HS-27A (cell line): Measurements from ENCODE around the gene EFHD2.
"Not testable (repeated sequence)": the region's sequence is repeated elsewhere in the genome, so short reads cannot be mapped to it uniquely, and the experiment has no call there.

ENCODE experiments used
- DNase-seq: peaks from one replicate; pipeline ENCODE4 v3.0.0-alpha.2; 2012; ENCODE audit warnings: low read depth, missing footprints

EFHD2 gene

GRCh38 chr1:15412175-15412800 is 2.6 kb downstream of the EFHD2 start:
- no peak for DNase-seq

- DNase-seq = no peak
Observed at GRCh38 chr1:15412843-15413242, 3.2 kb downstream of the EFHD2 start.

- no peak for DNase-seq
Observed at GRCh38 chr1:15413563-15414444, 4.1 kb downstream of the EFHD2 start.

- DNase-seq = no peak
Observed at GRCh38 chr1:15414445-15414983, 4.8 kb downstream of the EFHD2 start.

DNA sequence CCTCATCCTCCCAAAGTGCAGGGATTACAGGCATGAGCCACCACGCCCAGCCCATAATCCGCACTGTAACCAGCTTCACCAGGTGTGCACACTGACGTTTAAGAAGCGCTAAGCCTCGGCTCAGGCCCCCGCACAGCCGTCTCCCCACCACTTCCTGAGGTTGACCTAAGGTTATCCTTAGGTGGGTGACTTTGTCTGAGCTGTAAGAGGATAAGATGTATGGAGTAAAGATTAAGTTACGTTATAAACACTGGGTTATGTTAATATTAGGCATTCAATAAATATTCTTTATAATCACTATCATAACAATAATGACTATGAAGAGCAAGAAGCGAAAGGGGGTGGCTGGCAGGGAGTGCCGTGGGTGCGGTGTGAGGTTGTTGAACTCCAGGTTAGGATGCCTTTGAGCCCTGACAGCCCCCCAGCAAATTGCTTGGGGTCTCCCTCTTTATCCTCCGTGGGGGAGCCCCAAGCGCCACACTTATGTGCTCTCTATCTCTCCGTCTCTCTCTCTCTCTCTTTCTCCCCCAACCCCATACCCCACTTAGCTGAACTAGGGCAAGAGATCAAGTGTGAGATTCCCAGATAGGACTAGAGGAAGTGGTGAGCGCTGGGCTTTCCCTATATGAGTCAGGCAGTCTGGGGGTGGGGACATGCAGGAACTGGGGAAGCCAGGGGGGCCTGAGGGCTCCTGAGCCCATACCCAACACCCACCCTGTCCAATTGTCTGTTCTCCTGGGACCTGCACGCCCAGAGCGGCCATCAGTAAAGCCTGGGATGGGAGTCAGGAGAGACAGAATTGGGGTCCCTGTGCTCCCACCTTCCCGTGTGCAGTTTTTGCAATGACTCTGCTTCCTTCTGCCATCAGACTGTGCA is 7.6 kb downstream of the EFHD2 start:
- no peak for DNase-seq

GRCh38 chr1:15418806-15419515 is 9.3 kb downstream of the EFHD2 start:
- DNase-seq = no peak

DNA sequence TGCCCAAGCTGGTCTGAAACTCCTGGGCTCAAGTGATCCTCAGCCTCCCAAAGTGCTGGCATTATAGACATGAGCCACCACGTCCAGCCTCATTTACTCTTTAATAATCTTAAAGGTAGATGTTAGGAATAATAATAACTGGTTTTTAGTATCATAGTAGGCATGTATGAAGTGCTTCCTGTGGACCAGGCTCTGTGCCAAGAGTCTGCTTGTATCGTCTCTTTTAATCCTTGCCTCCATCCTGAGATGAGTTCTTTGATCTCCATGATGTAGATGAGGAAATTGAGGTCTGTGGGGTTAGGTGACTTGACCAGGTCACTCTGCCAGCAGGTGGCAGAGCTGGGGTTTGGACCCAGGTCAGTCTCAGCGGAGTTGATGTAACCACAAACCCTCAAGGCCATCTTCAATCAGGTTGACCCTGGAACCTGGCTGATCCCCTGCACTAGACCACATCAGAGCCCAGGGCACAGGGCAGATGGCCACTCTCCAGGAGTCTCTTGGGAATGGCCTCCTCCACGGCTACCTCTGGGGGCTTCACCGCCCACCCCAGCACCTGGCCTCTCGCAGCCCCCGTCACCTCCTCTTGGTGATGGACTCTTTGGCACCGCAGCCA is 11.3 kb downstream of the EFHD2 start:
- DNase-seq = no peak

DNA sequence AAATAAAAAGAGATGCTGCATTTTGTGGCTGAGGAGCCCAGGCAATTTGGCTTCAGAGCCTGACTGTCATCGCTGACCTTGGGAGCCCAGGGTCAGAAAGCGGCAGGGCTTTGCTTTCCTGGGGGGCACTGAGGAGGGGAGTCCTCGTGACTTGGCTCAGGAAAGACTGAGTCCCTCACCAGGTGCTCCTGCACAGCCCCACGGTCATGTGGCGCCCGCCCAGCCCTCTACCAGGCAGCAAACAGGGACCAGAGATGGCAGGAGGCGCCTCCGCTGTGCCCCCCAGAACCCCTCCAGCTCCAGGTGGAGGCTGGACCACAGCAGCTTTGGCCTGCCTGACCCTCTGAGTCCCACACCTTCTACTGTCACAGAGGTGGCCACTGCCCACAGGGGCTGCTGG is 13.2 kb downstream of the EFHD2 start:
- DNase-seq = no peak

DNA sequence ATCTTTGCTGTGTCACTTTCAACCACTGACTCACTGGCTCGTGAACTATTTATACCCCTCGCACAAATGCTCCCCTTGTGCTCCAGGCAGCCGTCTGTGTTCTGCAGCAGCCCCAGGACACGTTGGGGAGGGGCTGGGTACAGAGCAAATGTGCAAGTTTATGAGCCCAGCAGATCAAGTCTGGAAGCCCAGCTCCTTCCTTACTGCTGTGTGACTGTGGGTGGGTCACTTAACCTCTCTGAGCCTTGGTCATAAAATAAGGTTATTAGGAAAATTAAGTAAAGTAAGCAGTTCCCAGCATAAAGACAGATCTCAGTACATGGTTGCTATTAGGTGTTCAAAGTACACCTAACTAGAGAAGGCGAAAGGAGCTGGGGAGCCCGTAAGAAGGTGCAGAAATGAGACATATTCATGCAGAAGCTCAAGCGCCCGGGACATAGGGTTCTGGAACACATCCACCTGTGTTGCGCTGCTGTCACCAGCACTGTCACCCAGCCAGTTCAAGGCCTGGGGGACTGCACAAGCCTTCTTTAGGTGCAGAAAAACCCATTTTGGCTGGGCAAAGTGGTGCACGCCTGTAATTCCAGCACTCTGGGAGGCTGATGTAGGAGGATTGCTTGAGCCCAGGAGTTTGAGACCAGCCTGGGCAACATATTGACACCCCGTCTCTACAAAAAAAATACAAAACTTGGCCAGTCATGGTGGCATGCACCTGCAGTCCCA is 13.8 kb downstream of the EFHD2 start:
- no peak for DNase-seq

DNA sequence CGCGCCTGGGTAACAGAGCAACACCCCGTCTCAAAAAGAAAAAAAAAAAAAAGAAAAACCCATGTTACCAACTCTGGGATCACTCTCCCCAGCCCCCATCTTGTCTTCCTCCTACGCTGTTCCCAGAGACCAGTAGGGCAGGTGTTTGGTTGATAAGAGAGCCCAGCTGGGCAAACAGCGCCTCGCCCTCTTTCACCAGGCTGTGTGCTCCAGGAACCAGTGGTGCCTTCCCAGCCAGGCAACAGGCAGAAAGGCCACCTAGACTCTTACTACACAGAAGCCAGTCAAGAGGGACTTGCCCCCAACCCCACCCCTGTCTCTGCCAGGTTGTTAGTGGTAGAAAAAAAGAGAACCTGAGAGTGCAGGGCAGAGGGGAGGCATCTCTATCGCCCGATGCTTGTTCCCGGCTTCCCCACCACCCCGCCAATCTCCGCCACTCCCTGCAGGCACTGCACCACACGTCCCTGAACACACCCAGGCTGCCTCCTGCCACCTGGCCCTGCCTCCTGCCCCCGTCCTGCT is 14.5 kb downstream of the EFHD2 start:
- DNase-seq = no peak

DNA sequence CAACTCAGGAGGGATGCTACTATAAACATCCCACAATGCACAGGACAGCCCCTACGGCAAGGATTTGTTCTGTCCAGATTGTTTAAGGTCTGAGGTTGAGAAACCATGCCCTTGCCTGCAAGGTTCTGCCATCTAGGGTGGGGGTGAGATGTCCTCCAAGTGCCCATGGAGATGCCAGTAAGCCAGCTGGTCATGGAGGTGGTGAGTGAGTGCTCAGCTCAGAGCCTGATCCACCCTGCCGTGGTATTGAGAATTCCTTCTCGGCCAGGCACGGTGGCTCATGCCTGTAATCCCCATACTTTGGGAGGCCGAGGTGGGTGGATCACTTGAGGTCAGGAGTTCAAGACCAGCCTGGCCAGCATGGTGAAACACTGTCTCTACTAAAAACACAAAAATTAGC is 15.3 kb downstream of the EFHD2 start:
- no peak for DNase-seq

DNA sequence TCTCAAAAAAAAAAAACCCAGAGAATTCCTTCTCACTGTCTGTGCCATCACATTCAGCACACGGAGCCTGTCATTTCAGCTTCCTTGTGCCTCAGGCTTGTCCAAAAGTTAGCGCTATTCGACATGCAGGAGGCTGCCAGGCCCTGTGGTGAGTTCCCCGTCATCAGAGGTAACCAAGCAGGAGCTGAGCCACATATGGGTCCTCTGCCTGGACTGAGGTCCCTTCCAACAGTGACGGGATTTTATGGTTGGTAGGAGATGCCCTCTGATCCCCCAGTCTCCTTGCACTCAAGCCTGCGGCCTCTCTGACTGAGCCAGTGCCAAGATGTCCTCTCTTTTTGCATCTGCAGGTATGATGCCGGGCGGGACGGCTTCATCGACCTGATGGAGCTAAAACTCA is 15.8 kb downstream of the EFHD2 start:
- no peak for DNase-seq

DNA sequence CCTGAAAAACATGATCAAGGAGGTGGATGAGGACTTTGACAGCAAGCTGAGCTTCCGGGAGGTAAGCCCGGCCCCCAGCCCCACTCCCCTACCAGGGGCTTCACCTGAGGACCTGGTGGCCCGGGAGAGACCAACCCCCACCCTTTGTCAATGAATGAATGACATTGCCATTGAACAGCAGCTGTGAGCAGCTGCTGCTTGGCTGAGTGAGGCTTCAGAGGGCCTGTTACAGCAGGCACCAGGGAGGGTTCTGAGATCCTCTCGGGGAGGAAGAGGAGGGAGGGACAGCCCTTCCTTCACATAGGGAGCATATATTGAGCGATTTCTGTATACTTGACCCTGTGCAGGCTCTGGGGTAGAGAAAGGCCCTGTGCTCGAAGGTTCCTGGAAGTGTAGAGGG is 16.3 kb downstream of the EFHD2 start:
- no peak for DNase-seq

GRCh38 chr1:15426492-15427279 is 17.0 kb downstream of the EFHD2 start:
- no peak for DNase-seq

DNA sequence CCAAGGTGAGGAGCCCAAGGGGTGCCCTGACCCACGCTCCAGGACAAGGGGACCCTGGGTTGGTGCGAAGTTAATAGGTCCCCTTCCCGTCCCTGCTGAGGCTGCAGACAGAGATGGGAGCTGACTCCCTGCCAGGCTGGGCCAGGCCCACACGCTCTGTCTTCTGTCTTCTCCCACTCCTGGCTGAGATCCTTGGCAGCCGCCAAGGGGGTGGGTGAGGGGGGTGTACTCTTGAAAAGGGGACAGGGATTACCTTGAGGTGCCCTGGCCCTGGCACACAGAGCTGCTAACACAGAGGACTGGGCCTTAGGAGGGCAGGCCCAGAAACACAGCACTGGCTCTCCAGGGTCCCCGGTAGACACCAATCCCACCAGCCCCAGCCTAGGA is 17.6 kb downstream of the EFHD2 start:
- DNase-seq = no peak

- not testable (repeated sequence) for DNase-seq
Observed at GRCh38 chr1:15428252-15428651, 18.6 kb downstream of the EFHD2 start.

GRCh38 chr1:15428815-15429435 is 19.2 kb downstream of the EFHD2 start:
- no peak for DNase-seq

- DNase-seq = no peak
Observed at GRCh38 chr1:15429701-15430149, 20.0 kb downstream of the EFHD2 start.
